AML-193 (cell line): ENCODE results near the gene MAP3K20.
"Not testable (repeated sequence)": the region's sequence is repeated elsewhere in the genome, so short reads cannot be mapped to it uniquely, and the experiment has no call there.

Source experiments
- DNase-seq, 2 experiments: peaks; one replicate each; lab custom pipeline; 2025; lab: John Stamatoyannopoulos, UW

MAP3K20 gene

GRCh38 chr2:173161507-173161906, 85.9 kb downstream of the MAP3K20 start:
- no peak for DNase-seq

GRCh38 chr2:173163357-173163756, 87.7 kb downstream of the MAP3K20 start:
- DNase-seq = not testable (repeated sequence)

- DNase-seq = no peak
Measured at GRCh38 chr2:173164396-173164795, 88.8 kb downstream of the MAP3K20 start.

DNA sequence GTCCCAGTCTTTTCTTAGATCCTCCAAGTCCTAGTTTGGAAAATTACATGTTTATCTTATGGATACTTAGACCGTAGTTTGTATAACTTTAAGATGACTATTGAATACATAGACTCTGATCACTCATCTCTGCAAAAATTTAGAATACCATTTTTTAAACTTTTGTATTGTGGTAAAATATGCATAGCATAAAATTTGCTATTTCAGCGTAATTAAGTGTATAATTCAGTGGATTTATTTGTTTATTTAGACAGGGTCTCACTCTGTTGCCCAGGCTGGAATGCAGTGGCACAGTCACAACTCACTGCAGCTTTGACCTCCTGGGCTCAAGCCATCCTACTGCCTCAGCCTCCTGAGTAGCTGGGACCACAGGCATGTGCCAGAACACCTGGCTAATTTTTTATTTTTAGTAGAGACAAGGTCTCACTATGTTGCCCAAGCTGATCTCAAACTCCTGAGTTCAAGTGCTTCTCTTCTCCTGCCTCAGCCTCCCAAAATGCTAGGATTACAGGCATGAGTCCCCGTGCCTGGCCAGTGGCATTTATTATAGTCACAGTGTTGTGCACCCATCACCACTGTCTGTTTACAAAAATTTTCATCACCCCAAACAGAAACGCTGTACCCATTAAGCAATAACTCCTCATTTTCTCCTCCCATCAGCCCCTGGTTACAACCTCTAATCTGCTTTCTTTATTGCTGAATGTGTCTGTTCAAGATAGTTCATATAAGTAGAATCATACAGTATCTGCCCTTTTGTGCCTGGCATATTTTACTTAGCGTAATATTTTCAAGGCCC, 90.0 kb downstream of the MAP3K20 start:
- no peak for DNase-seq

DNA sequence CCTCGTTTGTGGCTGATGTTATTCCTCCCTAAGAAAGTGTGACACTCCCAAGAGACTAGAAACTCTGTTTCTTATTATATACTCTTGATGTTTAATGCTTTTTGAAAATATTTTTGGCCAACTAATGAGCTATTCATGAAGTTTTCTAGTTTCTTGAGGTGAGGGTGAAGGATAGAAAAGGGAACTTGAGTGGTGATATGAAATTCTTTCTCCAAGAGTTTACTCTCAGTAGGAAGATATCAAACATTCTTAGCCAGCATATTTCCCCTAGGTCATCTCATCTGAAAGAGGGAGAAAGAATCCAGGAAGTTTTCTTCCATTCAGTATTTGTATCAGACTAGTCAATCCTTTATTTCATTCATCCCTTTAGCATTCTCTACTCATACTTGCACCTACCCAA, 95.7 kb downstream of the MAP3K20 start:
- DNase-seq = no peak

DNA sequence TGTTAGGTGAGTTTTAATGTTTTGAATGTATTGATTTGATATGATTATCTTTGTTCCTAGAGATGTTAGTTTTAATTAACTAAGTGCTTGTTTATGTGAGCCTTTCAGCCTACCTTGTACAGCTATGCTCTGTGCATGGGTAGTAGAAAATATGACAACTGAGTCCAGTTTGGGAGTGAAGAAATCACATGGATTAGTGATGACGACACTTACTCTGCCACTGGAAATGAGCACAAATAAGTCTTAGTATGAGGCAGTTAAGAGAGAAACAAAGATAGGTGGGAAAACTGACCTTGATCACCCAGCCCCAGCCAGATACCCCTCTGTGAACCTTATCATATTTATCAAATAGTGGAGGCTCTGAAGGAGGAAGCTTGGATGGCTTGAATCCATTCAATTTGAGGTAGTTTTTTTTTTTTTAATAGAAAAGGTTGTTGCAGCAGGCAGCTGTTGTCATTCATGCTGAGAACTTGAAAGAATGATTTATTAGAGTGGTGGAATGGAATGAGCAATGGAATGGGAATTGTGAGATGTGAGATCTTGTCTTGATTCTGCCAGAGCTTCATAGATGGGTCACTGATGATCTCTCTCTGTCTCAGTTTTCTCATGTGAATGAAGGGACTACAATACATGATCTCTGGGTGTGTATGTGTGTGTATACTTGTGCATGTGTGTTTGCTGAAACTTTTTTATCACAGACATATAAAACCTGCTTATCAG, 96.4 kb downstream of the MAP3K20 start:
- DNase-seq = no peak

- not testable (repeated sequence) for DNase-seq
Measured at GRCh38 chr2:173174339-173174738, 98.7 kb downstream of the MAP3K20 start.

GRCh38 chr2:173175222-173175621, 99.6 kb downstream of the MAP3K20 start:
- DNase-seq = no peak

DNA sequence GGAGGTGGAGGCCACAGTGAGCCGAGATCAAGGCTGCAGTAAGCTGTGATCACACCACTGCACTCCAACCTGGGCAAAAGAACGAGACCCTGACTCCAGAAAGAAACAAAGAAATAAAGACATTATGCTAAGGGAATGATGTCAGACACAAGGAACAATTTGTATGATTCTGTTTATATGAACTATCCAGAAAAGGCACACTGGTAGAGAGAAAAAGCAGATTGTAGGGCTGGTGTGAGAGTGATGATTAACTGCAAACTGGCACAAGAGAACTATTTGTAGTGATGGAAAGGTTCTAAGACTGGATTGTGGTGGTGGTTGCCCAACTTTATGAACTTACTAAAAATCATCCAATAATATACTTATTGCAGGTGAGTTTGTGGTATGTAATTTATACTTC, 106.3 kb downstream of the MAP3K20 start:
- no peak for DNase-seq

GRCh38 chr2:173184031-173185004, 108.7 kb downstream of the MAP3K20 start:
- DNase-seq = no peak

DNA sequence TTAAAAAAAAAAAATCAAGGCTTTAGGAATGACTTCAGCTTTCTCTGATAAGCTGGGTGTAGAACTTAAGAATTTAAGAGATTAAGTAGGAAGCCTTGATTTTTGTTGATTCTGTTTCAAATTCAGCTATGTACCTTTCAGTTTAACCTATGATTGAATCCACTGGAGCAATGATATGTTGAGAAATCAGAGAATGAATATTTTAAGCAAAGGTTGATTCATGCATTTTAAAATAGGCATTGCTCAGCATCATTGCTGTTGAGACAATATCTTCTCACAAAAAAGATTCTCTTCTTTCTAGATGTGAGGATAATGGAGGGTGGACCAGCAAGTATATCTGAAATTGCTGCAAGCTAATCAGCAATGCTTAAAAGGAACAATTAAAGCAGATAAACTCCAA, 109.8 kb downstream of the MAP3K20 start:
- DNase-seq = no peak

DNA sequence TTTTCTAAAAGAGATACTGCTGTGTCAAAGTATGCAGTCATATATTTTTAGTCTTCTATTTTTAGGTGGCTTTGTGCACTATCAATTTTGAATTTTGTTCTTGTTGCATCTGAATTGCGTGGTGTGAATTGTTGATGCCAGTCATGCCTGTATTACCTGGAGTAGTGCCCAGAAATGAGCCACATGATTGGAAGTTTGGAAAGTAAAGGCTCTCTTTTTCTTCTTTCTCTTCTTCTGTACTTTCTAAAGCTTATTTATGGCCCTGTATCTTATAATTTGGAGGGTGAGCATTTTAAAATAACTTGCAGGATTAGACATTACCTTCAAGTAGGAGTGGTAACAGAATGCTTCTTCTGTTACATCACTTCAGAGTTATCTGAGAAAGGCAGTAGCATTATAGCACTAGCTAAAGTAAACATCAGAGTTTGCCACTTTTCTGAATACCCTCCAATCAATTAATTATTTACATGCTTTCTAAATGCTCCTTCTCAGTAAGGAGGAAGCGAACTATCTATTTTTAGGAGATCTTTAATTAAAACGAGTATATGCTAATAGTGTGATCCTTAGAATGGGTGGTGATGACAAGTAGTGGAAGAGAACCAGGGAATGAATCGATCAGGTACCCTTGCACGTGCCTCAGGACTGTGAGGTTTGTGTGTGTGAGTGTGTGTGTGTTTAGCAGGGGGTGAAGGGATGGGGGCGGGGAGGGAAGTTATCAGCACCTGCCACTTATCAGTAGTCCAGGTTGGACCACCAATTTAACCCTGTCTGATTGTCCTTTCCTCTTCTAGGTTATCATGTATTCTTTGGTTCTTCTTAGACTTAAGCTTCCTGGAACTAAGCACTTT, 112.5 kb downstream of the MAP3K20 start:
- no peak for DNase-seq

DNA sequence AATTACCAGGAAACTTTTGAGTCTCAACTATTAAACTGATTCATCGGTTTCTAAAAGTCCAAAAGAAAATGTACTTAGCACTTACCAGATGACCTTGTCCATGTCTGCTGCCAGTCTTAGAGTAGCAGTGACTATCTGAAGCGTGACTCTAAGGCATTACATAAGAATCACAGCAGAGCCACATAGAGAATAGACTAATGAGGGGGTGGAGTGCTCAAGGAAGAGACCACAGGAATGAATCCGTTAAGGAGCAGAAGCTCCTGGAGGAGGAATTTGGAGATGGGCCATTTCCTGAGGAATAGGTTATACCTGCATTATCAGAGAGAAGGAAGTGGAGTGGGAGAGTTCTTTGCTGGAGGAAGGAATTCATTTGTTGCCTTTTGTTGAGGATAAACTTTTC, 116.0 kb downstream of the MAP3K20 start:
- no peak for DNase-seq

GRCh38 chr2:173192071-173192470, 116.4 kb downstream of the MAP3K20 start:
- no peak for DNase-seq

DNA sequence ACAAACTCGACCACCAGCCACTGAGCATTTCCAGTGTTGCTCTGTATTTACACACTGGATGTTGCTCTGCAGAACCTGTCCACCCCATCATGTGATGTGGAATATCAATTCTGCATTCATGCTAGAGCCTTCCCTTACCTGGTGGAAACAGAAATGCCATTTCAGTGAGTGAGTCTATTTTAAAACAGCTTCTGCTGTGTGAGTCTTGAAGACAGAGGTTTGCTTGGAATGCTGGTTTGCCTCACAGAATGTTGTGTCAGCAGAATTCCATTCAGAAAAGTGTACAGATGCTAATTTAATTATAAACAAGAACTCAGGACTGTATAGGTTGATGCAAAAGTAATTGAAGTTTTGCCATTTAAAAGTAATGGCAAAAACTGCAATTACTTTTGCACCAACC, 118.3 kb downstream of the MAP3K20 start:
- DNase-seq = no peak

- DNase-seq = no peak
Measured at GRCh38 chr2:173195100-173195499, 119.5 kb downstream of the MAP3K20 start.

- DNase-seq = no peak
Measured at GRCh38 chr2:173196080-173196479, 120.4 kb downstream of the MAP3K20 start.

- DNase-seq = no peak
Measured at GRCh38 chr2:173196638-173197037, 121.0 kb downstream of the MAP3K20 start.

- DNase-seq = no peak
Measured at GRCh38 chr2:173198327-173198726, 122.7 kb downstream of the MAP3K20 start.

DNA sequence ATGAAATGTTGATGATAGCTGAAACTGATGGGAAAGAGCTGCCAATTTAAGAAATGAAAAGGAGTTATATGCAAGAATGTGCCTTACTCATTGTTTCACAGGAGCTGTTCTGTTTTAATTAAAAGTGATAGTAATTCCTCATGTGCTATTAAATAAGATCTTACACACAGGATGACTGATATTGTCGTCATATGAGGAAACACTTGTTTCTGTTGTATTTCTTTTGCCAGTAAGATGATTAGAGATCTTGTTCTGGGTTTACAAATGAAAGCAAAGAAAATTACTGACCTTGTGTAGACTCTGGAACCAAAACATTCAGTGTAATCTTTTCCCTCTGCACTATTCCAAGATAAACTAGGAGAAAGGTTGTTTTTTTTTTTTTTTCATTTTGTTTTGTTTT, 123.6 kb downstream of the MAP3K20 start:
- no peak for DNase-seq

- DNase-seq = no peak
Measured at GRCh38 chr2:173202570-173202969, 126.9 kb downstream of the MAP3K20 start.
